Body of pancreas (tissue), 4 donors: Measurements from ENCODE around the gene ITGB6.

ENCODE experiments used
- POLR2A ChIP-seq, 3 donors: fragments of 450-650 bp; IDR thresholded peaks; one replicate each; pipeline ENCODE4 v1.6.1; 2016; ENCODE audit warnings: antibody characterized with exemption in 3 of 3, mild to moderate bottlenecking in 2 of 3
- TF ChIP-seq, protein P1 (sequence below), 7 experiments: fragments of 450-650 bp in 4 of 7; fragments of 200-600 bp in 3 of 7; sonication (generic) in 3 of 7; IDR thresholded peaks; one replicate each; pipeline ENCODE4 v1.5.1; 2016 to 2019; ENCODE audit warnings: antibody characterized with exemption in 7 of 7

DNA sequence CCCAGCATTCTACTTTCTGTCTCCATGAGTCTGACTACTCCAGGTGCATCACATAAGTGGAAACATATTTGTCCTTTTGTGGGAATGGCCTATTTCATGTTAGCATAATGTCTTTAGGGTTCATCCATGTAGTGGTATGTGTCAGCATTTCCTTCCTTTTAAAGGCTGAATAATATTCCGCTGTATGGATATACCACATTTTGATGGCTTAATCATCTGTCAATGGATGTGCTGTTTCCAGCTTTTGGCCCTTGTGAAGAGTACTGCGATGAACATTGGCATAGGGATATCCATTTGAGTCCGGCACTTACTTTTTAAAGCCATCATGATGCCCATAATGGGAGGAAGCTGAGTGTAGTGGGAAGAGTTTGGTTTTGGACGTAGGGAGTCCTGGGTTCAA, 6.4 kb upstream of the ITGB6 start:
- TF ChIP-seq, protein P1, sequence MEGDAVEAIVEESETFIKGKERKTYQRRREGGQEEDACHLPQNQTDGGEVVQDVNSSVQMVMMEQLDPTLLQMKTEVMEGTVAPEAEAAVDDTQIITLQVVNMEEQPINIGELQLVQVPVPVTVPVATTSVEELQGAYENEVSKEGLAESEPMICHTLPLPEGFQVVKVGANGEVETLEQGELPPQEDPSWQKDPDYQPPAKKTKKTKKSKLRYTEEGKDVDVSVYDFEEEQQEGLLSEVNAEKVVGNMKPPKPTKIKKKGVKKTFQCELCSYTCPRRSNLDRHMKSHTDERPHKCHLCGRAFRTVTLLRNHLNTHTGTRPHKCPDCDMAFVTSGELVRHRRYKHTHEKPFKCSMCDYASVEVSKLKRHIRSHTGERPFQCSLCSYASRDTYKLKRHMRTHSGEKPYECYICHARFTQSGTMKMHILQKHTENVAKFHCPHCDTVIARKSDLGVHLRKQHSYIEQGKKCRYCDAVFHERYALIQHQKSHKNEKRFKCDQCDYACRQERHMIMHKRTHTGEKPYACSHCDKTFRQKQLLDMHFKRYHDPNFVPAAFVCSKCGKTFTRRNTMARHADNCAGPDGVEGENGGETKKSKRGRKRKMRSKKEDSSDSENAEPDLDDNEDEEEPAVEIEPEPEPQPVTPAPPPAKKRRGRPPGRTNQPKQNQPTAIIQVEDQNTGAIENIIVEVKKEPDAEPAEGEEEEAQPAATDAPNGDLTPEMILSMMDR (IDR thresholded peaks at IDR 0.05) = no peak
- no peak for TF ChIP-seq POLR2A (IDR thresholded peaks at IDR 0.05)
